ENCODE measurements around the gene PPFIA2. TPM values are rescaled to one million over a fixed set of nuclear protein-coding genes. Genes with fewer than 3 reads are reported as not detected.

PPFIA2 gene
- total RNA-seq, 1 experiment from 2014 or later: not detected

- ChIA-PET POLR2A (no interaction called here), CTCF (no interaction called here)
- H3K9me3 ChIP-seq (ENCODE audit: control insufficient read depth, insufficient read depth, low read depth, low read length): no peaks in the 10 kb centered on the region
- no TSS peak for BruUV-seq (replicated peaks)
- no peak overlapping the region for H3K27ac ChIP-seq (ENCODE audit: low read length)
- no peak overlapping the region for H3K4me3 ChIP-seq (ENCODE audit: low read depth in 2 of 2, low read length in 2 of 2)
- ATAC-seq (no peak), DNase-seq (ENCODE audit: low read depth, low spot score) (no peak)
- intact Hi-C loops (cut with micrococcal nuclease; ENCODE audit: unreplicated experiment) (no loop called here), in situ Hi-C loops (cut with HindIII; ENCODE audit: low pct_unique_long_range_greater_than_20kb, low sequenced_read_pairs) (no loop called here)
- TF ChIP-seq SIN3A (IDR thresholded peaks at IDR 0.05; ENCODE audit: borderline replicate concordance, insufficient read depth, low read depth, low read length) (no peak), TCF7L2 (IDR thresholded peaks at IDR 0.05; ENCODE audit: low read depth, low read length) (no peak), REST (IDR thresholded peaks at IDR 0.05; ENCODE audit: insufficient read depth in 1 of 2, low read depth in 2 of 2, low read length in 1 of 2) (no peak), CTCF (IDR thresholded peaks at IDR 0.05) (no peak), POLR2AphosphoS5 (IDR thresholded peaks at IDR 0.05; ENCODE audit: low read depth, low read length) (no peak)
- H3K27me3 ChIP-seq (ENCODE audit: control insufficient read depth, insufficient read depth, low read length): no peaks in the 10 kb centered on the region
- no peaks in the 10 kb centered on the region for H3K36me3 ChIP-seq (ENCODE audit: control insufficient read depth, insufficient read depth, low read length)
- H3K4me1 ChIP-seq (ENCODE audit: control insufficient read depth, insufficient read depth, low read length): no peaks in the 10 kb centered on the region
Observed at GRCh38 chr12:81722004-81722403, 37.1 kb downstream of the PPFIA2 start.

GRCh38 chr12:81718616-81719015, 40.5 kb downstream of the PPFIA2 start:
- CTCF ChIA-PET: no interaction called here
- H3K27me3 ChIP-seq (ENCODE audit: control insufficient read depth, insufficient read depth, low read length): no peaks in the 10 kb centered on the region
- in situ Hi-C loops (cut with HindIII; ENCODE audit: low pct_unique_long_range_greater_than_20kb, low sequenced_read_pairs): no loop called here
- no peaks in the 10 kb centered on the region for H3K36me3 ChIP-seq (ENCODE audit: control insufficient read depth, insufficient read depth, low read length)
- no peak overlapping the region for H3K4me3 ChIP-seq (ENCODE audit: low read depth in 2 of 2, low read length in 2 of 2)
- no peak for DNase-seq (ENCODE audit: low read depth, low spot score)
- H3K4me1 ChIP-seq (ENCODE audit: control insufficient read depth, insufficient read depth, low read length): no peaks in the 10 kb centered on the region
- ATAC-seq: no peak
- H3K27ac ChIP-seq (ENCODE audit: low read length): no peak overlapping the region
- no peaks in the 10 kb centered on the region for H3K9me3 ChIP-seq (ENCODE audit: control insufficient read depth, insufficient read depth, low read depth, low read length)
- intact Hi-C loops (cut with micrococcal nuclease; ENCODE audit: unreplicated experiment): no loop called here
- no peak for TF ChIP-seq POLR2AphosphoS5 (IDR thresholded peaks at IDR 0.05; ENCODE audit: low read depth, low read length)
- no peak for TF ChIP-seq SIN3A (IDR thresholded peaks at IDR 0.05; ENCODE audit: borderline replicate concordance, insufficient read depth, low read depth, low read length)
- TF ChIP-seq TCF7L2 (IDR thresholded peaks at IDR 0.05; ENCODE audit: low read depth, low read length): no peak
- TF ChIP-seq REST (IDR thresholded peaks at IDR 0.05; ENCODE audit: insufficient read depth in 1 of 2, low read depth in 2 of 2, low read length in 1 of 2): no peak
- no peak for TF ChIP-seq CTCF (IDR thresholded peaks at IDR 0.05)
- POLR2A ChIA-PET: no interaction called here
- no TSS peak for BruUV-seq (replicated peaks)

All from Panc1 (cell line).